Common myeloid progenitor, CD34-positive (primary cell): ENCODE data around the gene UBR4.

Experiments used
- CTCF ChIA-PET: fragments of 350-600 bp; sonication (Branson Sonifier 250); formaldehyde crosslinking; loops from one replicate; lab custom pipeline; 2021; ENCODE audit warnings: antibody characterized with exemption; lab: Charles Lee
- POLR2A ChIA-PET: fragments of 350-600 bp; sonication (Branson Sonifier 250); formaldehyde crosslinking; loops from one replicate; lab custom pipeline; 2021; ENCODE audit warnings: antibody characterized with exemption; lab: Charles Lee
- DNase-seq, 3 donors: peaks; one replicate each; pipeline versions ENCODE4 v3.0.0 to v3.0.0-alpha.2; 2013
- H3K27ac ChIP-seq, 2 experiments: 1 replicate in 1 of 2; 2 replicates in 1 of 2; pipeline ENCODE4 v1.7.0; 2013; ENCODE audit warnings: inconsistent platforms in 2 of 2, low read length in 2 of 2, mild to moderate bottlenecking in 2 of 2, low read depth in 1 of 2, moderate library complexity in 1 of 2; ENCODE audit not compliant: severe bottlenecking in 2 of 2, insufficient read depth in 1 of 2, poor library complexity in 1 of 2
- H3K27me3 ChIP-seq, 5 experiments: replicated peaks in 2 of 5; 1 replicate in 3 of 5; 2 replicates in 2 of 5; pipeline versions ENCODE4 v1.6.1 to v1.7.0; 2013; ENCODE audit warnings: low read length in 4 of 5, mild to moderate bottlenecking in 2 of 5, moderate library complexity in 2 of 5, inconsistent platforms in 1 of 5; ENCODE audit not compliant: insufficient read depth in 5 of 5, control insufficient read depth in 4 of 5
- H3K36me3 ChIP-seq, 4 experiments: 1 replicate in 2 of 4; 2 replicates in 2 of 4; pipeline versions ENCODE4 v1.6.1 to v1.7.0; 2013; ENCODE audit warnings: low read length in 3 of 4, control low read depth in 1 of 4, mild to moderate bottlenecking in 1 of 4; ENCODE audit not compliant: control insufficient read depth in 4 of 4, insufficient read depth in 4 of 4
- H3K4me1 ChIP-seq, 4 experiments: 1 replicate in 3 of 4; 2 replicates in 1 of 4; pipeline versions ENCODE4 v1.6.1 to v1.7.1; 2013; ENCODE audit warnings: low read length in 3 of 4, mild to moderate bottlenecking in 3 of 4, control low read depth in 1 of 4, inconsistent platforms in 1 of 4, moderate library complexity in 1 of 4; ENCODE audit not compliant: control insufficient read depth in 4 of 4, insufficient read depth in 4 of 4; ENCODE audit errors: control extremely low read depth in 1 of 4
- H3K4me3 ChIP-seq, 7 experiments: 1 replicate in 4 of 7; 2 replicates in 3 of 7; pipeline versions ENCODE4 v1.5.1 to v1.7.0; 2013; ENCODE audit warnings: mild to moderate bottlenecking in 7 of 7, low read length in 6 of 7, moderate library complexity in 6 of 7, inconsistent platforms in 2 of 7, low read depth in 2 of 7, control low read depth in 1 of 7; ENCODE audit not compliant: insufficient read depth in 4 of 7, control insufficient read depth in 1 of 7; ENCODE audit errors: extremely low read depth in 1 of 7
- H3K9me3 ChIP-seq, 5 experiments: 1 replicate in 4 of 5; 2 replicates in 1 of 5; pipeline versions ENCODE4 v1.6.1 to v1.7.1; 2013; ENCODE audit warnings: low read length in 4 of 5, mild to moderate bottlenecking in 2 of 5, inconsistent platforms in 1 of 5, low read depth in 1 of 5, moderate library complexity in 1 of 5; ENCODE audit not compliant: control insufficient read depth in 4 of 5, insufficient read depth in 2 of 5; ENCODE audit errors: control extremely low read depth in 1 of 5
- WGBS: methylation state at CpG from one replicate; pipeline ENCODE4 v1.1.5; 2013; ENCODE audit not compliant: insufficient coverage; 5-methylcytosine and 5-hydroxymethylcytosine counted together

Gene UBR4

GRCh38 chr1:19209439-19209989 is 552 bp downstream of the UBR4 start:
- DNase-seq = peak; percentile 46 to 73 (median 64)
- Histone ChIP-seq H3K27ac (peak overlapping the region; percentile 95 to 98), H3K27me3 (no peaks in the 10 kb centered on the region), H3K9me3 (no peaks in the 10 kb centered on the region), H3K36me3 (peaks cover 0 to 28% (median 8%) of the 10 kb centered on the region in 4 experiments), H3K4me3 (peak overlapping the region; percentile 91 to 99 (median 96)), H3K4me1 (peaks cover 27 to 64% (median 45%) of the 10 kb centered on the region in 4 experiments)
- POLR2A ChIA-PET = interaction anchor here (0.7 to 3.4 kb wide), 4 partner anchors 10 to 598 kb away, joined by 3 to 15 read pairs (median 3); no protein-coding TSS in a partner anchor
- CTCF ChIA-PET = interaction anchor here (0.7 to 2.2 kb wide), 6 partner anchors 10 to 139 kb away, joined by 3 to 12 read pairs (median 6); no protein-coding TSS in a partner anchor
- 0% methylated on average over 17 of the region's 28 CpGs for WGBS

- WGBS = 61% methylated on average over 3 of the region's 8 CpGs
- DNase-seq = peak in 1 of 3 donors; percentile 19
- ChIA-PET CTCF (interaction anchor here (0.7 to 3.3 kb wide), 7 partner anchors 10 to 140 kb away, joined by 3 to 12 read pairs (median 3); no protein-coding TSS in a partner anchor), POLR2A (interaction anchor here (1.4 to 3.4 kb wide), 2 partner anchors 9 to 29 kb away, joined by 3 to 15 read pairs; no protein-coding TSS in a partner anchor)
- peak overlapping the region; percentile 95 to 98 for H3K27ac ChIP-seq
- H3K27me3 ChIP-seq = no peaks in the 10 kb centered on the region
- peak overlapping the region in 6 of 7 experiments; percentile 91 to 99 (median 96) for H3K4me3 ChIP-seq
- H3K4me1 ChIP-seq = peaks cover 27 to 66% (median 46%) of the 10 kb centered on the region in 4 experiments
- no peaks in the 10 kb centered on the region for H3K9me3 ChIP-seq
- H3K36me3 ChIP-seq = peaks cover 0 to 21% (median 6%) of the 10 kb centered on the region in 4 experiments
Measured at GRCh38 chr1:19208710-19209438, 1.2 kb downstream of the UBR4 start.

GRCh38 chr1:19206947-19207346 is 3.1 kb downstream of the UBR4 start:
- WGBS = 24% methylated on average over 3 of the region's 3 CpGs

GRCh38 chr1:19205845-19206244 is 4.2 kb downstream of the UBR4 start:
- H3K36me3 ChIP-seq = peaks cover 0 to 15% (median 5%) of the 10 kb centered on the region in 4 experiments
- ChIA-PET CTCF (interaction anchor here (0.6 to 3.3 kb wide), 5 partner anchors 9 to 28 kb away, joined by 3 to 11 read pairs (median 3); no protein-coding TSS in a partner anchor), POLR2A (no interaction called here)
- no peak overlapping the region for H3K4me3 ChIP-seq
- DNase-seq = no peak
- H3K27me3 ChIP-seq = no peaks in the 10 kb centered on the region
- no peaks in the 10 kb centered on the region for H3K9me3 ChIP-seq
- H3K4me1 ChIP-seq = peaks cover 15 to 52% (median 32%) of the 10 kb centered on the region in 4 experiments
- no peak overlapping the region for H3K27ac ChIP-seq
- 92% methylated on average over 2 of the region's 5 CpGs for WGBS

More at GRCh38 chr1:19206947-19207346, 3.1 kb downstream of the UBR4 start:
- CTCF ChIA-PET = interaction anchor here (3.3 kb wide), 1 partner anchor 10 kb away, joined by 11 read pairs; no protein-coding TSS in a partner anchor
- POLR2A ChIA-PET = interaction anchor here (0.9 kb wide), 1 partner anchor 29 kb away, joined by 4 read pairs; no protein-coding TSS in a partner anchor
- Histone ChIP-seq H3K4me3 (peak overlapping the region in 1 of 7 experiments; percentile 48), H3K27me3 (no peaks in the 10 kb centered on the region), H3K9me3 (no peaks in the 10 kb centered on the region), H3K27ac (no peak overlapping the region), H3K4me1 (peaks cover 24 to 61% (median 41%) of the 10 kb centered on the region in 4 experiments), H3K36me3 (peaks cover 0 to 5% (median 0%) of the 10 kb centered on the region in 4 experiments)
- peak; percentile 19 to 76 (median 56) for DNase-seq

GRCh38 chr1:19205403-19205802 is 4.7 kb downstream of the UBR4 start:
- no peak overlapping the region for H3K4me3 ChIP-seq
- peaks cover 15 to 47% (median 29%) of the 10 kb centered on the region in 4 experiments for H3K4me1 ChIP-seq
- no peaks in the 10 kb centered on the region for H3K27me3 ChIP-seq
- H3K27ac ChIP-seq = no peak overlapping the region
- DNase-seq = no peak
- H3K36me3 ChIP-seq = peaks cover 0 to 15% (median 9%) of the 10 kb centered on the region in 4 experiments
- WGBS = no CpG with 5 or more reads among the region's 1 CpG
- POLR2A ChIA-PET = no interaction called here
- H3K9me3 ChIP-seq = no peaks in the 10 kb centered on the region
- CTCF ChIA-PET = interaction anchor here (0.6 to 3.3 kb wide), 6 partner anchors 9 to 37 kb away, joined by 3 to 11 read pairs (median 3); no protein-coding TSS in a partner anchor

- ChIA-PET CTCF (interaction anchor here (0.8 to 1.5 kb wide), 4 partner anchors 10 to 37 kb away, joined by 3 to 4 read pairs (median 3); no protein-coding TSS in a partner anchor), POLR2A (no interaction called here)
- no peak overlapping the region for H3K4me3 ChIP-seq
- no peak for DNase-seq
- no peaks in the 10 kb centered on the region for H3K9me3 ChIP-seq
- peak overlapping the region in 1 of 2 experiments; percentile 22 for H3K27ac ChIP-seq
- 97% methylated on average over 3 of the region's 6 CpGs for WGBS
- H3K27me3 ChIP-seq = no peaks in the 10 kb centered on the region
- H3K36me3 ChIP-seq = peaks cover 4 to 21% (median 11%) of the 10 kb centered on the region in 4 experiments
- H3K4me1 ChIP-seq = peaks cover 15 to 46% (median 28%) of the 10 kb centered on the region in 4 experiments
Measured at GRCh38 chr1:19204446-19205266, 5.4 kb downstream of the UBR4 start.
